Measurements from ENCODE around the gene HSPH1.

DNA sequence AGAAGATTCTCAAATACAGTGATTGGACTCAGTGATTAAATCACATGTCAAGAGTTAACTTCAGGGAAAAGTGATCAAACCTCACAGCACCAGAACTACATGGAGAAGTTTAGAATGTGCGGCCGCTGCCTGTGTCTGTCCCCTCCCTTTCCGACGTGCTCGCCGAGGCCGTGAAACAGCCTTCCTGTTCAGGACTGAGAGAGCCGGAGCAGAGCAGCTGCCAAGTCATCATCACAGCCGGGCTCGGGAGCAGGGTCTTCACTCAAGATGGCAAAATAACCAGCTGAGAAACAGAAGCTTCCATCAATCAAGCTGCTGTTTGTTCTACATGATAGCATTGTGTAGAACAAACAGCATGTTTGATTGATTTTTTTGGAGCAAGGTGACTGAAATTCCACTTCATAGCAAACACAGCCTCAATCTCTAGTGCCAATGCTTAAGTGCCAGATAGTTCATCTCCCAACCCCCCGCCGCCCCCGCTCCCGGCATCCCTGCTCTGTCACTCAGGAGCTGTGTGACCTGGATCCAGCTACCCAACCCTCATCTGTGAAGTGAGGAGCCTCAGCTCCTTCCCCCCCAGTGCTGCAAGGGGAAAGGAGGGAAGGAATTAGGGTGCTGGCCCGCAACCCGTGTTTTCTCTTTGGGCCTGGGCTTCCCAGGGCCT, 70.6 kb downstream of the HSPH1 start:
- TF ChIP-seq, protein P1, sequence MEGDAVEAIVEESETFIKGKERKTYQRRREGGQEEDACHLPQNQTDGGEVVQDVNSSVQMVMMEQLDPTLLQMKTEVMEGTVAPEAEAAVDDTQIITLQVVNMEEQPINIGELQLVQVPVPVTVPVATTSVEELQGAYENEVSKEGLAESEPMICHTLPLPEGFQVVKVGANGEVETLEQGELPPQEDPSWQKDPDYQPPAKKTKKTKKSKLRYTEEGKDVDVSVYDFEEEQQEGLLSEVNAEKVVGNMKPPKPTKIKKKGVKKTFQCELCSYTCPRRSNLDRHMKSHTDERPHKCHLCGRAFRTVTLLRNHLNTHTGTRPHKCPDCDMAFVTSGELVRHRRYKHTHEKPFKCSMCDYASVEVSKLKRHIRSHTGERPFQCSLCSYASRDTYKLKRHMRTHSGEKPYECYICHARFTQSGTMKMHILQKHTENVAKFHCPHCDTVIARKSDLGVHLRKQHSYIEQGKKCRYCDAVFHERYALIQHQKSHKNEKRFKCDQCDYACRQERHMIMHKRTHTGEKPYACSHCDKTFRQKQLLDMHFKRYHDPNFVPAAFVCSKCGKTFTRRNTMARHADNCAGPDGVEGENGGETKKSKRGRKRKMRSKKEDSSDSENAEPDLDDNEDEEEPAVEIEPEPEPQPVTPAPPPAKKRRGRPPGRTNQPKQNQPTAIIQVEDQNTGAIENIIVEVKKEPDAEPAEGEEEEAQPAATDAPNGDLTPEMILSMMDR (conservative IDR thresholded peaks at IDR 0.05), result no peak
- TF ChIP-seq ZFX (IDR thresholded peaks at IDR 0.05), result no peak

All from C4-2B (cell line).